Renal cortex interstitium (tissue), 15 donors: ENCODE measurements around the gene RACK1. TPM values are rescaled to one million over a fixed set of nuclear protein-coding genes. Genes with fewer than 3 reads are reported as not detected.
"Not testable (repeated sequence)": the region's sequence is repeated elsewhere in the genome, so short reads cannot be mapped to it uniquely, and the experiment has no call there.

Experiments used
- DNase-seq, 11 donors: peaks; one replicate each; pipeline ENCODE4 v3.0.0-alpha.2; 2013; ENCODE audit warnings: low read depth in 9 of 11, low spot score in 4 of 11; ENCODE audit errors: extremely low read depth in 1 of 11
- long read RNA-seq, 16 experiments: transcript quantifications; one replicate each; lab custom pipeline, GENCODE V29; 2026
- polyA plus RNA-seq, 3 donors: library from polyadenylated mRNA; unstranded; fragments of 120-200 nt; gene quantifications; one replicate each; pipeline ENCODE4 v1.2.1, GENCODE V29; 2013; ENCODE audit not compliant: insufficient read length in 3 of 3

RACK1 gene
- polyA plus RNA-seq, result 1,000 to 10,000 TPM; 2,562 to 2,860 (median 2,619) TPM
- long read RNA-seq, donor 1, transcript RACK1-233 (3 exons, 791 nt), result minor isoform, 77 of 1,302 reads
- long read RNA-seq, donor 1, transcript RACK1-227 (8 exons, 1,403 nt), result major isoform, 467 of 1,302 reads
- long read RNA-seq, donor 1, transcript RACK1-216 (2 exons, 358 nt), result minor isoform, 31 of 1,302 reads
- long read RNA-seq, donor 1, transcript RACK1-210 (8 exons, 1,098 nt), result minor isoform, 270 of 1,302 reads
- long read RNA-seq, donor 1, partial matches to known transcripts, result 402 of 1,302 reads
- long read RNA-seq, donor 1, other reads (novel, unspliced or antisense), result 26 of 1,302 reads
- long read RNA-seq, donor 2, transcript RACK1-210 (8 exons, 1,098 nt), result minor isoform, 228 of 1,251 reads
- long read RNA-seq, donor 2, transcript RACK1-233 (3 exons, 791 nt), result minor isoform, 76 of 1,251 reads
- long read RNA-seq, donor 2, transcript RACK1-227 (8 exons, 1,403 nt), result major isoform, 360 of 1,251 reads
- long read RNA-seq, donor 2, transcript RACK1-216 (2 exons, 358 nt), result minor isoform, 51 of 1,251 reads
- long read RNA-seq, donor 2, partial matches to known transcripts, result 426 of 1,251 reads
- long read RNA-seq, donor 2, other reads (novel, unspliced or antisense), result 66 of 1,251 reads
- long read RNA-seq, donor 3, transcript RACK1-216 (2 exons, 358 nt), result minor isoform, 19 of 1,800 reads
- long read RNA-seq, donor 3, transcript RACK1-233 (3 exons, 791 nt), result minor isoform, 29 of 1,800 reads
- long read RNA-seq, donor 3, transcript RACK1-227 (8 exons, 1,403 nt), result major isoform, 660 of 1,800 reads
- long read RNA-seq, donor 3, transcript RACK1-210 (8 exons, 1,098 nt), result minor isoform, 539 of 1,800 reads
- long read RNA-seq, donor 3, partial matches to known transcripts, result 360 of 1,800 reads
- long read RNA-seq, donor 3, other reads (novel, unspliced or antisense), result 151 of 1,800 reads
- long read RNA-seq, donor 4, transcript RACK1-210 (8 exons, 1,098 nt), result minor isoform, 320 of 1,174 reads
- long read RNA-seq, donor 4, transcript RACK1-224 (8 exons, 1,150 nt), result minor isoform, 14 of 1,174 reads
- long read RNA-seq, donor 4, transcript RACK1-233 (3 exons, 791 nt), result minor isoform, 16 of 1,174 reads
- long read RNA-seq, donor 4, transcript RACK1-227 (8 exons, 1,403 nt), result major isoform, 498 of 1,174 reads
- long read RNA-seq, donor 4, partial matches to known transcripts, result 226 of 1,174 reads
- long read RNA-seq, donor 4, other reads (novel, unspliced or antisense), result 76 of 1,174 reads
- long read RNA-seq, donor 5, result 0 reads
- long read RNA-seq, donor 6, transcript RACK1-216 (2 exons, 358 nt), result minor isoform, 32 of 1,336 reads
- long read RNA-seq, donor 6, transcript RACK1-227 (8 exons, 1,403 nt), result major isoform, 485 of 1,336 reads
- long read RNA-seq, donor 6, transcript RACK1-233 (3 exons, 791 nt), result minor isoform, 76 of 1,336 reads
- long read RNA-seq, donor 6, transcript RACK1-210 (8 exons, 1,098 nt), result minor isoform, 278 of 1,336 reads
- long read RNA-seq, donor 6, partial matches to known transcripts, result 339 of 1,336 reads
- long read RNA-seq, donor 6, other reads (novel, unspliced or antisense), result 80 of 1,336 reads
- long read RNA-seq, donor 7, transcript RACK1-210 (8 exons, 1,098 nt), result minor isoform, 398 of 1,626 reads
- long read RNA-seq, donor 7, transcript RACK1-227 (8 exons, 1,403 nt), result major isoform, 661 of 1,626 reads
- long read RNA-seq, donor 7, transcript RACK1-233 (3 exons, 791 nt), result minor isoform, 63 of 1,626 reads
- long read RNA-seq, donor 7, transcript RACK1-216 (2 exons, 358 nt), result minor isoform, 27 of 1,626 reads
- long read RNA-seq, donor 7, partial matches to known transcripts, result 399 of 1,626 reads
- long read RNA-seq, donor 7, other reads (novel, unspliced or antisense), result 41 of 1,626 reads
- long read RNA-seq, donor 8, result 0 reads
- long read RNA-seq, donor 9, transcript RACK1-233 (3 exons, 791 nt), result minor isoform, 40 of 1,234 reads
- long read RNA-seq, donor 9, transcript RACK1-227 (8 exons, 1,403 nt), result major isoform, 489 of 1,234 reads
- long read RNA-seq, donor 9, transcript RACK1-210 (8 exons, 1,098 nt), result minor isoform, 383 of 1,234 reads
- long read RNA-seq, donor 9, transcript RACK1-216 (2 exons, 358 nt), result minor isoform, 8 of 1,234 reads
- long read RNA-seq, donor 9, partial matches to known transcripts, result 265 of 1,234 reads
- long read RNA-seq, donor 9, other reads (novel, unspliced or antisense), result 29 of 1,234 reads
- long read RNA-seq, donor 10, transcript RACK1-216 (2 exons, 358 nt), result minor isoform, 22 of 1,608 reads
- long read RNA-seq, donor 10, transcript RACK1-233 (3 exons, 791 nt), result minor isoform, 33 of 1,608 reads
- long read RNA-seq, donor 10, transcript RACK1-210 (8 exons, 1,098 nt), result minor isoform, 393 of 1,608 reads
- long read RNA-seq, donor 10, transcript RACK1-227 (8 exons, 1,403 nt), result major isoform, 628 of 1,608 reads
- long read RNA-seq, donor 10, partial matches to known transcripts, result 458 of 1,608 reads
- long read RNA-seq, donor 10, other reads (novel, unspliced or antisense), result 32 of 1,608 reads
- long read RNA-seq, donor 11, transcript RACK1-210 (8 exons, 1,098 nt), result minor isoform, 326 of 958 reads
- long read RNA-seq, donor 11, transcript RACK1-233 (3 exons, 791 nt), result minor isoform, 14 of 958 reads
- long read RNA-seq, donor 11, transcript RACK1-224 (8 exons, 1,150 nt), result minor isoform, 9 of 958 reads
- long read RNA-seq, donor 11, transcript RACK1-227 (8 exons, 1,403 nt), result major isoform, 427 of 958 reads
- long read RNA-seq, donor 11, partial matches to known transcripts, result 132 of 958 reads
- long read RNA-seq, donor 11, other reads (novel, unspliced or antisense), result 26 of 958 reads
- long read RNA-seq, donor 12, transcript RACK1-233 (3 exons, 791 nt), result minor isoform, 57 of 672 reads
- long read RNA-seq, donor 12, transcript RACK1-227 (8 exons, 1,403 nt), result major isoform, 233 of 672 reads
- long read RNA-seq, donor 12, transcript RACK1-216 (2 exons, 358 nt), result minor isoform, 26 of 672 reads
- long read RNA-seq, donor 12, transcript RACK1-210 (8 exons, 1,098 nt), result minor isoform, 174 of 672 reads
- long read RNA-seq, donor 12, partial matches to known transcripts, result 159 of 672 reads
- long read RNA-seq, donor 12, other reads (novel, unspliced or antisense), result 5 of 672 reads
- long read RNA-seq, donor 13, result 0 reads
- long read RNA-seq, donor 14, transcript RACK1-233 (3 exons, 791 nt), result minor isoform, 28 of 1,092 reads
- long read RNA-seq, donor 14, transcript RACK1-227 (8 exons, 1,403 nt), result major isoform, 458 of 1,092 reads
- long read RNA-seq, donor 14, transcript RACK1-224 (8 exons, 1,150 nt), result minor isoform, 13 of 1,092 reads
- long read RNA-seq, donor 14, transcript RACK1-210 (8 exons, 1,098 nt), result minor isoform, 343 of 1,092 reads
- long read RNA-seq, donor 14, partial matches to known transcripts, result 212 of 1,092 reads
- long read RNA-seq, donor 14, other reads (novel, unspliced or antisense), result 16 of 1,092 reads
- long read RNA-seq, donor 15, transcript RACK1-216 (2 exons, 358 nt), result minor isoform, 20 of 764 reads
- long read RNA-seq, donor 15, transcript RACK1-227 (8 exons, 1,403 nt), result major isoform, 292 of 764 reads
- long read RNA-seq, donor 15, transcript RACK1-210 (8 exons, 1,098 nt), result minor isoform, 242 of 764 reads
- long read RNA-seq, donor 15, transcript RACK1-233 (3 exons, 791 nt), result minor isoform, 14 of 764 reads
- long read RNA-seq, donor 15, partial matches to known transcripts, result 161 of 764 reads
- long read RNA-seq, donor 15, other reads (novel, unspliced or antisense), result 18 of 764 reads
- long read RNA-seq, donor 16, transcript RACK1-224 (8 exons, 1,150 nt), result minor isoform, 30 of 3,135 reads
- long read RNA-seq, donor 16, transcript RACK1-233 (3 exons, 791 nt), result minor isoform, 70 of 3,135 reads
- long read RNA-seq, donor 16, transcript RACK1-210 (8 exons, 1,098 nt), result minor isoform, 903 of 3,135 reads
- long read RNA-seq, donor 16, transcript RACK1-227 (8 exons, 1,403 nt), result major isoform, 1,393 of 3,135 reads
- long read RNA-seq, donor 16, partial matches to known transcripts, result 548 of 3,135 reads
- long read RNA-seq, donor 16, other reads (novel, unspliced or antisense), result 105 of 3,135 reads

DNA sequence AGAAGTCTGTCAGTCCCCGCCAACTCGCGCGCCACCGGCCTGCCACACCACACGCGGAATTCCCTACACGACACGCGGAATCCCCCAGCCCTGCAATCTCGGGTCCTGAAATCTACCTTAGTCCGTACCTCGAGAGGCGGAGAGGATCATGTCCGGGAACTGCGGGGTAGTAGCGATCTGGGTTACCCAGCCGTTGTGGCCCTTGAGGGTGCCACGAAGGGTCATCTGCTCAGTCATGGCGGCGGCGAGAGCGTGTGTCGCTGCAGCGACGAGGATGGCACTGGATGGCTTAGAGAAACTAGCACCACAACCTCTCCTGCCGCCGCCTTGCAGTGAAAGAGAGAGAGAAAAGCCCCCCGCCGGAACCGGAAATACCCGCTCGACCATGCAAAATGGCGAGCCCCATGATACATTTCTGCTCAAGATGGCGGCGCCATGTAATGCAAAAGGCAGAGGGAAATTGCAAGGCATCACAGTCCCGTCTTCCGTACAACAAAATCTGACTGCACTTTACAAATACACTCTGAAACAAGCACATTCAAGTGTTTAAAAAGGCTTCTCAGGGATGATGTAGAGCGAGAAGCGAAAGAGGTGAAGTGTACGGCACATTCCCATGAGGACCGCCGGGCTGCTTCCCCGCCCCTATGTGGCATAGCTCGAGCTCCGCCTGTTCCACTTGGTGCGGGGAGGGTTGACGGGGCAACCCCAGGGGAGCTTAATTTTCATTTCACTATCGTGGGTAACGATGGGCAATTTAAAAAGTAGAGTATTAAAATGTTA is at the start of gene RACK1:
Gene RACK1 (minus strand): TSS at position 343 of the 780 bp plus-strand sequence. CDS start 106 bp downstream, at position 237.
- DNase-seq, result peak; percentile 81 to 96 (median 92)

DNA sequence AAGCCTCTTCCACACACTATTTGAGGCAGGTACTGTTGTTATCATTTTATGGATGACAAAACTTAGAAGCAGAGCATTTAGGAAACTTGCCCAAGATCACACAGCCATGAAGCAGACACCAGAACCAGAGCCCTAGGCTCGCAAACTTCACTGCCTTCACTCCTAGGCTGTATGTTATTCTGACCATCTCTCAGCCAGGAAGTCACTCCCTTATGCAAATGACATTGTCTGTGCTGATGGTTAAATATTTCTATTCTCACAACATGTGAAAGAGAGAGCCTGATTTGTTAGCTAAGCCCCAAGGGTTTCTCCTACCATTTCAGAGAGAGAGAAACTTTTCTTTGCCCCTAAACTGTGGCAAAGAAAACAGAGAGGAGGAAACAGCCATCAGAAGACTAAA is 43.6 kb upstream of the RACK1 start:
- DNase-seq, result not testable (repeated sequence)

DNA sequence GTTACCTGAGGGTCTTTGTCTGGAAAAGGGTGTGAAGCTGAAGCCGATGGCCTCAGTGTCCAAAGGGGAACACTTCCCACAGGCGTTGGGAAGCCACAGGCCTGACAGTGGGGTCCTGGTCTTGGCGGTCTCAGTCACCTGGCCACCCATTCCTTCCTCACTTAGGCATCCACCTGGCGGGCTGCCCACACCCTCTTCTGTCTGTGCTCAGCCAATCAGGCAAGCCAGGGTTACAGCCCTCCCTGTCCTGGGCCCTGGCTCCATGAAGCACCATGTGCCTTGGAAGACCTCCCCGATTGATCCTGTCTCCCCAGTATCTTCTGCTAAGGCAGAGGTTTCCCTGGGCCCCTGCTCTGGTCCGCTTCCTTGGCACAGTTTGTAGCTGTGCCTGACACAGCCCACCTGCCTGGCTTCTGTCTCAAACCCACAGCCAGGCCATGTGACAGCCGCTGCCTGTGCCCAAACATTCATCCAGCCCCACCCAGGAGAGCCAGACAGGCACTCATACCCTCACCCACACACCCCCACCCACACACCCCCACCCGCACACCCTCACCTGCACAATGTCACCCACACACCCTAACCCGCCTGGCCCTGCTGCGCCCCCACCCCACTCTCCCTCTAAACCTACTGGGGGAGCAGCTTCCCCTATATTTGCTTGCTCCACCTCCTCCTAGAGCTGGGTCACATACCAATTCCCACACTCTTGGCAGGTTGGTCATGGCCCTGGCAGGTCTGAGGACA is 42.4 kb upstream of the RACK1 start:
- not testable (repeated sequence) for DNase-seq

GRCh38 chr5:181283841-181284755 is 40.4 kb upstream of the RACK1 start:
- DNase-seq, result not testable (repeated sequence)

GRCh38 chr5:181283347-181283746 is 39.6 kb upstream of the RACK1 start:
- DNase-seq, result no peak

GRCh38 chr5:181282874-181283273 is 39.2 kb upstream of the RACK1 start:
- DNase-seq, result no peak

DNA sequence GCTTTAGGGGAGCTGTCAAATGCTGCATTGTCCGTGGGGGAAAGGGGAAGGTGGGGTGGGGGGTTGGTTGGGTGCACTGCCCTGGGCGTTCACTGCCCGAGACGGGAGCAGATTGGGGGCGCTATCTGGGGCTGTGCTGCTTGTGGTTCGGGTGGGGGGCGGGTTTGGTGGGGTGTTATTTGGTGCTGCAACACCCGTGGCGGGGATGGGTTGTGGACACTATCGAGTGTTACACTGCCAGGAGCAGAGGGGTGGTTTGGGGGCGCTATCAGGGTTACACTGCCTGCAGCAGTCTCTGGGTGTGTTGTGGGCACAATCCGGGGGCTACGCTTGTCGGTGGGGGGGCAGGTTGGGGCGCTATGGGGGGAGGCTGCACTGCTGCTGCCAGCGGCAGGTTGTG is 38.7 kb upstream of the RACK1 start:
- DNase-seq, result not testable (repeated sequence)

DNA sequence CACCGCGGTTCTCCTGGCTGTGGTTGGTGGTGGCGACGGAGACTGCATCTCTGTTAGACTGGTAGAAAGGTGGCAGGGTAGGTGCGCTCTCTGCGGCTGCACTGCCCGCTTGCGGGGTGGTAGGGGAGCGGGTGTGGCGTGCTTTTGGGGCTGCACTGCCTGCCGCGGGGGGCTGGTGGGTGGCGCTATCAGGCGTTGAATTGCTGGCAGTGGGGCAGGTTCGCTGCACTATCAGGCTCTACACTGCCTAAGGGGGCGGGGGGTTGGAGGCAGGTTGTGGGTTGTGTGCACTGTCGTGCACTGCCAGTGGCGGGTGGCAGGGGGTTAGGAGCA is 38.2 kb upstream of the RACK1 start:
- no peak for DNase-seq

- no peak for DNase-seq
Measured at GRCh38 chr5:181281077-181281983, 37.6 kb upstream of the RACK1 start.

DNA sequence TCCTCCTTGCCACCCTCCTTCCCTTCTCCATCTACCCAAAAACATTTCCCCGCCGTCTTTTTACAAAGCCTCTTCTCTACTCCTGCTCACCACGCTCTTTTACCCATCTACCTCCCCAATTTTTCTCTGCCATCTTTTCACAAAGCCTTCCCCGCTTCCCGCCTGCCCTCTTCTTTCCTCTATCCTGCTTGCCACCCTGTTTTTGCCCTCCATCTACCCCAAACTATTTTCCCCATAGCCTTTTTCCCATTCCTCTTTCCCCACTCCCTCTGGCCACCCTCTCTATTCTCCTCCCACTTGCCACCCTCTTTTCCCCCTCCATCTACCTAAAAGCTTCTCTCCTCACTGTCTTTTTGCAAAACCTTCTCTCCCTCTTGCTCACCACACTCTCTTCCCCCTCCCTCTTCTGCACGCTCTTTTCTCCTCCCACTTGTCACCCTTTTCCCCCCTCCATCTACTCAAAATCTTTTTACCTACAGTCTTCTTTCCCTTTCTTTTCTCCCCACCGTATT is 36.6 kb upstream of the RACK1 start:
- DNase-seq, result no peak
